ENCODE measurements around the gene CACNB4. TPM values are rescaled to one million over a fixed set of nuclear protein-coding genes. Genes with fewer than 3 reads are reported as not detected.
"Not testable (repeated sequence)": the region's sequence is repeated elsewhere in the genome, so short reads cannot be mapped to it uniquely, and the experiment has no call there.

CACNB4 gene
- total RNA-seq, 1 donor from 2014 or later = 3.7 TPM

DNA sequence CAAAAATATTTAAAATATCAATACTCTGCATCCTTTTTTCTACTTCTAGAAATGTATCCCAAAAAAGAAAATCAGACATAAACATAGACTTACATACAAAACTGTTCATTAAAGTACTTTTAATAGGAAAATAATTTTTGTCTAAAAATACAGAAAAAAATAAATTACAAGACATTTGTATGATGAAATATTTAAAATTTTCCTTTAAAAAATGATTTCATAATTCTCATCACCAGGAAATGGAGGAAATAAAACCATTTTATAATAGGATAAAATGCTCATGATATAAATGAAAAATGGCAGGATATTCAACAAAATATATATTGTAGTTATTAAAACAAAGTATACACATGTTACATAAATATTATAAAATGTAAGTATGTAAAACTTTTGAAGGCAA lies 295.0 kb downstream of the CACNB4 start:
- no peak overlapping the region for H3K4me3 ChIP-seq
- H3K36me3 ChIP-seq = peaks cover 17% of the 10 kb centered on the region in 2 donors
- intact Hi-C loops (cut with DNase I) = no loop called here
- DNase-seq (ENCODE audit: low spot score in 2 of 2) = no peak
- H3K9me3 ChIP-seq = no peaks in the 10 kb centered on the region
- H3K4me1 ChIP-seq = peaks cover 0 to 4% of the 10 kb centered on the region in 2 donors
- H3K27me3 ChIP-seq = no peaks in the 10 kb centered on the region
- H3K27ac ChIP-seq = no peak overlapping the region
- TF ChIP-seq, protein P1, sequence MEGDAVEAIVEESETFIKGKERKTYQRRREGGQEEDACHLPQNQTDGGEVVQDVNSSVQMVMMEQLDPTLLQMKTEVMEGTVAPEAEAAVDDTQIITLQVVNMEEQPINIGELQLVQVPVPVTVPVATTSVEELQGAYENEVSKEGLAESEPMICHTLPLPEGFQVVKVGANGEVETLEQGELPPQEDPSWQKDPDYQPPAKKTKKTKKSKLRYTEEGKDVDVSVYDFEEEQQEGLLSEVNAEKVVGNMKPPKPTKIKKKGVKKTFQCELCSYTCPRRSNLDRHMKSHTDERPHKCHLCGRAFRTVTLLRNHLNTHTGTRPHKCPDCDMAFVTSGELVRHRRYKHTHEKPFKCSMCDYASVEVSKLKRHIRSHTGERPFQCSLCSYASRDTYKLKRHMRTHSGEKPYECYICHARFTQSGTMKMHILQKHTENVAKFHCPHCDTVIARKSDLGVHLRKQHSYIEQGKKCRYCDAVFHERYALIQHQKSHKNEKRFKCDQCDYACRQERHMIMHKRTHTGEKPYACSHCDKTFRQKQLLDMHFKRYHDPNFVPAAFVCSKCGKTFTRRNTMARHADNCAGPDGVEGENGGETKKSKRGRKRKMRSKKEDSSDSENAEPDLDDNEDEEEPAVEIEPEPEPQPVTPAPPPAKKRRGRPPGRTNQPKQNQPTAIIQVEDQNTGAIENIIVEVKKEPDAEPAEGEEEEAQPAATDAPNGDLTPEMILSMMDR (IDR thresholded peaks at IDR 0.05) = no peak

- TF ChIP-seq, protein P1 (IDR thresholded peaks at IDR 0.05) = no peak
- intact Hi-C loops (cut with DNase I) = no loop called here
- H3K27me3 ChIP-seq = no peaks in the 10 kb centered on the region
- no peak overlapping the region for H3K27ac ChIP-seq
- peaks cover 17% of the 10 kb centered on the region in 2 donors for H3K36me3 ChIP-seq
- DNase-seq (ENCODE audit: low spot score in 2 of 2) = no peak
- H3K4me3 ChIP-seq = no peak overlapping the region
- H3K4me1 ChIP-seq = no peaks in the 10 kb centered on the region
- no peaks in the 10 kb centered on the region for H3K9me3 ChIP-seq
These were observed 296.5 kb downstream of the CACNB4 start for GRCh38 chr2:151802315-151802714.

- Histone ChIP-seq H3K9me3 (no peaks in the 10 kb centered on the region), H3K27me3 (no peaks in the 10 kb centered on the region), H3K4me3 (no peak overlapping the region), H3K4me1 (no peaks in the 10 kb centered on the region), H3K27ac (no peak overlapping the region), H3K36me3 (peaks cover 5 to 9% of the 10 kb centered on the region in 2 donors)
- intact Hi-C loops (cut with DNase I) = no loop called here
- TF ChIP-seq, protein P1 (IDR thresholded peaks at IDR 0.05) = no peak
- DNase-seq (ENCODE audit: low spot score in 2 of 2) = no peak
These were observed 299.0 kb downstream of the CACNB4 start for GRCh38 chr2:151799886-151800292.

DNA sequence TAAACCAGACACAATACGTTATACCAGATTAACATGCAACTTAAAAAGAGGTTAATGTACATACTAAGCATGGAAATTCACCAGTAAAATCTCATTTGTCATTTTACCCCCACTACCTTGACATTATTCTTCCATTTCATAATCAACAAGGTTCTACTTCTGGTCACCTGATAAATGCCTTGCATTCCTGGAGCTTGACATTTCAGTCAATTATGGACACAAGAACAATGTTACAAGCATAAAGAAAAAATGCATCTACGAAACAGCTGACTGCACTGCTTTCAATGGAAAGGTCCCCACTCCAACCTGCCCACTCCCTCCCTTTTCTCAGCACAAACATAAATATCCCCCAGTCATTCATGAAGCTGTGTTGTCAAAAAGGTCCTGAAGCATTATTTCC lies 302.1 kb downstream of the CACNB4 start:
- Histone ChIP-seq H3K36me3 (peaks cover 3 to 14% of the 10 kb centered on the region in 2 donors), H3K27me3 (no peaks in the 10 kb centered on the region), H3K9me3 (no peaks in the 10 kb centered on the region), H3K4me3 (no peak overlapping the region), H3K27ac (no peak overlapping the region), H3K4me1 (no peaks in the 10 kb centered on the region)
- no peak for DNase-seq (ENCODE audit: low spot score in 2 of 2)
- intact Hi-C loops (cut with DNase I) = no loop called here
- TF ChIP-seq, protein P1 (IDR thresholded peaks at IDR 0.05) = no peak

DNA sequence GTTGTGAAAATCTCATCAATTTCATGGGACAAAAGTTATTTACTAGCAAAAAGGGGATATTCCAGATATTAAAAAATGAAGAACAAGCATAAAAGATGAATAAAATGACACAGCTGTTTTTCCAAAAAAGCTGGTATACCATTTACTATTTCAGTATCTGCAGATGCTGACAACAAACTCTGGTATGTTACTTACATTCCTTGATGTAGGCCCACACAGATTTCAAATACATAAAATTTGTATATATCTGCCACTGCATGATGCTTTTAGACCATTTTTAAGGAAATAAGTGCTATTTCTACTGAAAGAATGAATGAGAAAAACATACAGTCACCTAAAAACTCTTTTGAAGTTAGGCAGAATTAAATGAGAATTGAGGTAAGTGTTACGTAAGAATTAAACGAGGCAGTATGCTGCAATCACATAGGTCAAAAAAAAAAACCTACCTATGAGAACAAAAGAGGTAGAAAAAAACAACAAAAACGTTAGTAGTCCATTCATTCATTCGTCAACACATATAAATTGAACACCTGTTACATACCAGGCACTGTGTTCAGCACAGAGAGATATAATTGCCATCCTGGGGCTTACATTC lies 303.1 kb downstream of the CACNB4 start:
- Histone ChIP-seq H3K27me3 (no peaks in the 10 kb centered on the region), H3K9me3 (no peaks in the 10 kb centered on the region), H3K4me3 (no peak overlapping the region), H3K36me3 (peaks cover 3 to 23% of the 10 kb centered on the region in 2 donors), H3K4me1 (no peaks in the 10 kb centered on the region), H3K27ac (no peak overlapping the region)
- intact Hi-C loops (cut with DNase I) = no loop called here
- DNase-seq (ENCODE audit: low spot score in 2 of 2) = no peak
- TF ChIP-seq, protein P1 (IDR thresholded peaks at IDR 0.05) = no peak

GRCh38 chr2:151794422-151794821 lies 304.4 kb downstream of the CACNB4 start:
- H3K9me3 ChIP-seq; H3K4me3 ChIP-seq; intact Hi-C loops (cut with DNase I); H3K4me1 ChIP-seq; H3K27me3 ChIP-seq; H3K27ac ChIP-seq; DNase-seq (ENCODE audit: low spot score in 2 of 2): not testable (repeated sequence)
- H3K36me3 ChIP-seq = peaks cover 3 to 23% of the 10 kb centered on the region in 2 donors
